Neural cell (in vitro differentiated cells): ENCODE results near the gene ZSWIM6. TPM values are rescaled to one million over a fixed set of nuclear protein-coding genes. Genes with fewer than 3 reads are reported as not detected.

ENCODE experiments used
- H2AFZ ChIP-seq: fragments of 200-600, 300-800 bp; sonication (generic), shearing (Covaris generic); 2 replicates; pipeline ENCODE4 v1.6.0; 2014; ENCODE audit warnings: low read depth, mild to moderate bottlenecking, antibody characterized with exemption, low read length, moderate library complexity
- H3F3A ChIP-seq: fragments of 200-600 bp; shearing (Covaris generic); 2 replicates; pipeline ENCODE4 v1.6.1; 2016; ENCODE audit warnings: mild to moderate bottlenecking, moderate library complexity, mixed read lengths, antibody characterized with exemption, low read length; ENCODE audit not compliant: insufficient read depth, poor library complexity, severe bottlenecking
- H3K27ac ChIP-seq: fragments of 200-600, 300-800 bp; sonication (generic), shearing (Covaris generic); 2 replicates; pipeline ENCODE4 v1.5.1; 2014; ENCODE audit warnings: mild to moderate bottlenecking, low read length, moderate library complexity
- H3K27me3 ChIP-seq: fragments of 300-800, 200-600 bp; sonication (generic), shearing (Covaris generic); 2 replicates; pipeline ENCODE4 v1.6.0; 2014; ENCODE audit warnings: mild to moderate bottlenecking, low read depth, low read length, moderate library complexity; ENCODE audit not compliant: insufficient read depth
- H3K36me3 ChIP-seq: fragments of 300-800, 200-600 bp; sonication (generic), shearing (Covaris generic); 2 replicates; pipeline ENCODE4 v1.5.1; 2014; ENCODE audit warnings: mild to moderate bottlenecking, antibody characterized with exemption, low read length, moderate library complexity; ENCODE audit not compliant: insufficient read depth
- H3K4me2 ChIP-seq: fragments of 300-800, 200-600 bp; sonication (generic), shearing (Covaris generic); 2 replicates; pipeline ENCODE4 v1.6.0; 2014; ENCODE audit warnings: mild to moderate bottlenecking, low read length
- H3K4me3 ChIP-seq: fragments of 300-800, 200-600 bp; sonication (generic), shearing (Covaris generic); 2 replicates; pipeline ENCODE4 v1.5.1; 2014; ENCODE audit warnings: mild to moderate bottlenecking, low read length, moderate library complexity
- H3K79me2 ChIP-seq: fragments of 200-600 bp; shearing (Covaris generic); replicated peaks from 2 replicates; pipeline ENCODE4 v1.6.0; 2014; ENCODE audit warnings: mild to moderate bottlenecking, low read length, moderate library complexity; ENCODE audit not compliant: insufficient read depth
- H3K9ac ChIP-seq: fragments of 300-800, 200-600 bp; sonication (generic), shearing (Covaris generic); 2 replicates; pipeline ENCODE4 v1.6.1; 2016; ENCODE audit warnings: mild to moderate bottlenecking, low read length, mixed read lengths
- H3K9me2 ChIP-seq: fragments of 200-600 bp; shearing (Covaris generic); 2 replicates; pipeline ENCODE4 v1.6.1; 2016; ENCODE audit warnings: mild to moderate bottlenecking, low read length, mixed read lengths; ENCODE audit not compliant: insufficient read depth
- H3K9me3 ChIP-seq: fragments of 200-600, 300-800 bp; sonication (generic), shearing (Covaris generic); 2 replicates; pipeline ENCODE4 v1.6.1; 2016; ENCODE audit warnings: mild to moderate bottlenecking, mixed run types, low read length, moderate library complexity, mixed read lengths
- H4K20me1 ChIP-seq: fragments of 200-600 bp; shearing (Covaris generic); 2 replicates; pipeline ENCODE4 v1.6.1; 2016; ENCODE audit warnings: mild to moderate bottlenecking, mixed run types; ENCODE audit not compliant: insufficient read depth
- CTCF ChIP-seq: fragments of 450-650 bp; IDR thresholded peaks from 2 replicates; pipeline ENCODE4 v1.5.1; 2014; ENCODE audit warnings: antibody characterized with exemption, mild to moderate bottlenecking, moderate library complexity; ENCODE audit not compliant: poor library complexity, severe bottlenecking
- EP300 ChIP-seq: fragments of 450-650 bp; conservative IDR thresholded peaks from 2 replicates; pipeline ENCODE4 v1.6.1; 2014; ENCODE audit warnings: antibody characterized with exemption, mild to moderate bottlenecking, moderate library complexity; ENCODE audit not compliant: poor library complexity, severe bottlenecking
- EZH2 ChIP-seq: fragments of 200-600, 300-800 bp; shearing (Covaris generic), sonication (generic); IDR thresholded peaks from 2 replicates; pipeline ENCODE4 v1.6.1; 2014; ENCODE audit warnings: antibody characterized with exemption, low read length, borderline replicate concordance, mild to moderate bottlenecking; ENCODE audit not compliant: insufficient read depth, poor library complexity, severe bottlenecking
- MXI1 ChIP-seq: fragments of 450-650 bp; conservative IDR thresholded peaks from 2 replicates; pipeline ENCODE4 v1.6.1; 2014; ENCODE audit warnings: antibody characterized with exemption, mild to moderate bottlenecking; ENCODE audit not compliant: poor library complexity, severe bottlenecking
- RAD21 ChIP-seq: fragments of 450-650 bp; conservative IDR thresholded peaks from 2 replicates; pipeline ENCODE4 v1.6.1; 2014; ENCODE audit warnings: antibody characterized with exemption, mild to moderate bottlenecking, moderate library complexity
- REST ChIP-seq: IDR thresholded peaks from 2 replicates; pipeline ENCODE4 v1.6.1; 2012; ENCODE audit warnings: borderline replicate concordance
- SMC3 ChIP-seq: fragments of 450-650 bp; conservative IDR thresholded peaks from 2 replicates; pipeline ENCODE4 v1.6.1; 2014; ENCODE audit warnings: antibody characterized with exemption, mild to moderate bottlenecking, moderate library complexity; ENCODE audit not compliant: poor library complexity
- polyA plus RNA-seq: library from polyadenylated mRNA; depleted of rRNA; stranded (reverse); fragments of >200 nt; gene quantifications from 2 replicates; pipeline ENCODE4 v1.2.3, GENCODE V29; 2014

ZSWIM6 gene
- polyA plus RNA-seq, 1 donor from 2014 or later = 43.6 TPM

- Histone ChIP-seq H3K4me3 (no peak overlapping the region), H3K4me2 (no peak overlapping the region), H3K79me2 (peaks cover 4% of the 10 kb centered on the region), H3K27ac (no peak overlapping the region), H3K9me2 (no peaks in the 10 kb centered on the region), H3K27me3 (no peaks in the 10 kb centered on the region), H3K9ac (no peak overlapping the region), H4K20me1 (no peaks in the 10 kb centered on the region), H3K9me3 (no peaks in the 10 kb centered on the region), H2AFZ (no peak overlapping the region), H3F3A (no peaks in the 10 kb centered on the region), H3K36me3 (peaks cover 20% of the 10 kb centered on the region)
- TF ChIP-seq CTCF (no peak), MXI1 (no peak), EZH2 (no peak), RAD21 (no peak), SMC3 (no peak), EP300 (no peak)
Measured at GRCh38 chr5:61534481-61535267, 202.6 kb downstream of the ZSWIM6 start.

- H3K79me2 ChIP-seq = peaks cover 4% of the 10 kb centered on the region
- no peaks in the 10 kb centered on the region for H4K20me1 ChIP-seq
- no peak overlapping the region for H2AFZ ChIP-seq
- no peak overlapping the region for H3K4me3 ChIP-seq
- H3K9ac ChIP-seq = no peak overlapping the region
- no peak overlapping the region for H3K4me2 ChIP-seq
- no peaks in the 10 kb centered on the region for H3K27me3 ChIP-seq
- H3K27ac ChIP-seq = no peak overlapping the region
- TF ChIP-seq CTCF (no peak), RAD21 (no peak), REST (no peak), SMC3 (no peak)
- no peaks in the 10 kb centered on the region for H3F3A ChIP-seq
- no peaks in the 10 kb centered on the region for H3K9me3 ChIP-seq
- H3K9me2 ChIP-seq = no peaks in the 10 kb centered on the region
- peaks cover 20% of the 10 kb centered on the region for H3K36me3 ChIP-seq
Measured at GRCh38 chr5:61535828-61536227, 203.8 kb downstream of the ZSWIM6 start.
